Hypothalamus (tissue), 51 donors: ENCODE measurements around the gene DGKG.
A peak's percentile ranks its signal among the peaks of the same experiment; 100 is the strongest.

Experiments
- DNase-seq, 51 donors: peaks; one replicate each; lab custom pipeline; 2025; lab: John Stamatoyannopoulos, UW

The DGKG gene

DNA sequence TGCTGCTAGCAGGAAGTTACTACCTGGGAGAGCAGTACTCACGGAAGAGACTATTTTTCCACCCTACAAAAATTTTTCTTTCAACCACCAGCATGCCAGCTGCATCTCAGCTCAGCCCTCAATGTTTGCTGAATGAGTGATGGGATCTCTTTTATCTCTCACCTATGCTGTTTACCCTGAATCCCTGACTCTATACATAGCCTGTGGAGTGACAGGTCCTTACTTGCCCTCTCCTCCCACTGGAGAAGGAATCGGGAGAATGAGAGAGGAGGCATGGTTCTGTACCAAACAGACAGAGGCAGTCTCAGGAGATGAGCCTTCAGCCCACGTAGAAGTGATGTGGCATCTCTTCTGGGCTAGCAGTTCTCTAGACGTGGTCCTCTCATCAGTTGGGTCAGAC is 6.7 kb upstream of the DGKG start:
- no peak for DNase-seq

DNA sequence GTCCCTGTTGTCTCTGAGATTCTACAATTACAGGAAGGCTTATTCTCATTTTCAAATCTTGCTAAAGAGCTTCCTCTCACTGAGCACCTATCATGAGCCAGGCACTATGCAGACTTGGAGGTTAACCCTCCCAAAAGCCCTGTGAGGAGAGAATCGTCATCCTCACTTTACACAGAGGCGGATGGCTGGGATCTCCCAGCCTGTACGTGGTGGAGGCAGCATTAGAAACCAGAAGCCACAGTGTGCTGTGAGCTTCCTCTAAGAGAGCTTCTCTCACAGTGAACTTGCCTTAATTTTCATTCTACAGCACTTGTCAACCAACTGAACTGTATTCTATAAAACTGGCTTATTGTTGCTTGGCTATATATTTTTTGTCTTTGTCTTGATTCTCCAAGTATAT is 6.1 kb upstream of the DGKG start:
- DNase-seq = no peak

DNA sequence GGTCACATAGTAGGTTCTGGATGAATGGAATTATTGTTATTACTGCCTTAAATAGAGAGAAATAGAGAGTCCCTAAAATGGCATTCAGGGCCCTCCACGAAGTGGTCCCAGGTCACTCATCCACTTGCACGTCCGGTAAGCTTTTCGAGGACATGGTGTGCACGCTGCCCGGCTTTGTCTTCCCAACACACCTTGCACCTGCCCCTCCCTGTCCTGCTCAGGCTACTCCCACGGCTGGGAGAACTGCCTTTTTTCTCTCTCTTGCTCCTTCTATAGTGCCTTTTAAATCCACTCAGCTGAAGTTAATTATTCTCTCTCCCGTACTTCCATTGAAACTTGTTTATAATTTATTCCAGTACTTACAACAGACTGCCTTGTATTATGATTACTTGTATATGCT is 5.6 kb upstream of the DGKG start:
- no peak for DNase-seq

DNA sequence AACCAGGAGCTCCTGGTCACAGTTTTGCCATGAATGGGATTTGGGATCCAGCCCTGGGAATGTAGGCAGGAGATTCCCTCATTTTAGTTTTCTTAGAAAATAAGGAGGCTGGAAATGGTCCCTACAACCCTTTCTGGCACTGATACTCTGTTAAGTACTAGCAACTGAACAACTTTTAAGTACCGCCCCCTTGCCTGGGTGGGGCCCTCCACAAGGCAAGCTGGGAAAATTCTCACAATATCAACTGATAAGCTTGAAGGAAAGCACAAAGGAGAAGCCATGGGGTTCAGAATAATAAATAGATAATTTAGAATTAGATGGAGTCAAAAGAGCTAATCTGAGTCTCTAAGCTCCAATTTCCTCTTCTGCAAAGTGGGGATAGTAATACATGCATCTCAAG is 4.2 kb upstream of the DGKG start:
- no peak for DNase-seq

DNA sequence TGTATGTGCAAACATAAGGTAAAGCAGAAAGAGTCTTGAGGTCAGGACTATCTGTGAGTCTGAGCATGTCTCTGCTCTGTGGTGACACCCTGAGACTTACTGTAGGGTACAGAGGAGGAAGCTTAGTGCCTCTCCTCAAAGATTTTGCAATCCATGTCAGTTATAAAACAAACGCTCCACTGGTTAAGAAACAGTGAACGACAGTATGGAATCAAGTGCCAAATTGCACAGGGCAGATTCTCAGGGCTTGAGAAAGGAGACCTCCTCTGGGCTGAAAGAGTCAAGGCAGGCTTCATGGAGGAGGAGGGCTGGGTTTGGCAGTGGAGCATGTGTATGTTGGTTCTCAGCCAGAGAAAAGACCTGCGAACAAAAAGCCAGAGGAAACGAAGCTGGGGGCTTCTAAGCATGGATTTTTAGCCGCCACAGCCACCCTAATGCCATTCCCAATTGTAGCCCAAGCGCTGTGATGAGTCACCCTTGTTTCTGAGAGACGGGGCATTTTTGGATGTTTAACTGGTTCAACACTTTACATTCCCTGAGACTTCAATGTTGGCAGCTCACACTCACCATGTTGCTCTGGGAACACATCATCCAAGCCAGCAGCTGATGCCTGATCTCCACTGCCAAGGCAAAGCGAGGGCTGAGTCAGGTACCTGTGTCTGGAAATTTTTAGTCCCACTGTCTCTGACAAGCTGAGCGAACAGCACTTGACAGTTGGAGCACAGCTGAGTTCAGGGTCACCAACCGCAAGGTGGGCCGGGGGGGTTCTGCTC is 3.4 kb upstream of the DGKG start:
- peak in 27 of 51 donors; percentile 3 to 83 (median 34) for DNase-seq

DNA sequence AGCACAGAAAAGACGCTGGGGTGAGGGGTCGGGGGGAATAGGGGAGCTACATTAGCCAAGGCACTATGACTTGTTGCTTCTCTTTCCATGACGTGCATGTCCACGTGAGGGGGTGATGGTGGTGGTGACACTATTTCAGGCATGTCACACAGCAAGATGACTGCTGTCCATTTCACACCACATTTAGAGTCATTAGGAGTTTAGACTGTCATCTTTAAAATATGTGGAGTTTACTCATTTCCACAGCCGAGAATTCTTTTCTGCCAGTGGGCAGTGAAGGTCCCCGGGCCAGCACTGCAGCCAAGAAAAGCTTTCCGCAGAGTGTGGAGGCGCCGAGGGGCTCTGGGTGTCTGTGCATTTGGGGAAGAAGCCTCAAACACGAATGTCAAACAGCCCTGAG is 954 bp upstream of the DGKG start:
- no peak for DNase-seq

DNA sequence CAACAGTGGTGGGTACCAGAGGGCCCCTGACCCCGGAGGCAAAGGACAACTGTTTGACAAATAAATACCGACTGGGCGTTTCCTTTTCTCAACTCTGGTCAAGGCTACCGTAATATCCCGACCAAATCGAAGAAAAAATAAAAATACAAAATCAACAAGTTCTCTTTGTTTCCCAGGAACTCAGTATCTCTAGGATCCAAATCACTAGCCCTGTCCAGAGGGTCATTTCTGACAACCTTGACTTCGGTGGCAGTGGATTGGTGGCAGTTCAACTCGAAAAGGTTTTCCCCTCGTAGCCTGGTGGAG is 456 bp upstream of the DGKG start:
- no peak for DNase-seq

DNA sequence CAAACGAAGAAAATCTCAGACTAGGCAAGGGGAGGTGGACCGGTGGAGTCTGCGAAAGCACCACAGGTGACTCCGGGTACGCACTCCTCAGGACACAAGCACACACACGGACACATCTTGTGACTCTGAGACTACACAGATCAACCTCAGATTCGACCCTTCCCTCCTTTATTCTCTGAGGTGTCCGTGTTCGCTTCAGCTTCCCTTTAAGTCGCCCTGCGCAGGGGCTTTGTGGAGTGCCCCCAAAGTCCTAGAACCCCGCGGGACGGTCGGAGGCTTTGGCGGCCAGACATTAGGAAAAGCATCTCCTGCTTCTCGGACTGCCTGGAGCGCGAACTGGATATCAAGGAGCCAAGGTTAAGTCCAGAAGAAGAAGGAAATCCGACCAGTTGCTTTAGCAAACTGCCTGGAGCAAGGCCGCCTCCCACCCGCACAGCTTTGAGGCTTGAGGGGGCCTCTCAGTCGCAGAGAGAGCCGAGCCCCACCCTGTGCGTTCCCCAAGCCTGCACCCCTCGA is 730 bp downstream of the DGKG start:
- DNase-seq = peak in 9 of 51 donors; percentile 12 to 49 (median 21)

DNA sequence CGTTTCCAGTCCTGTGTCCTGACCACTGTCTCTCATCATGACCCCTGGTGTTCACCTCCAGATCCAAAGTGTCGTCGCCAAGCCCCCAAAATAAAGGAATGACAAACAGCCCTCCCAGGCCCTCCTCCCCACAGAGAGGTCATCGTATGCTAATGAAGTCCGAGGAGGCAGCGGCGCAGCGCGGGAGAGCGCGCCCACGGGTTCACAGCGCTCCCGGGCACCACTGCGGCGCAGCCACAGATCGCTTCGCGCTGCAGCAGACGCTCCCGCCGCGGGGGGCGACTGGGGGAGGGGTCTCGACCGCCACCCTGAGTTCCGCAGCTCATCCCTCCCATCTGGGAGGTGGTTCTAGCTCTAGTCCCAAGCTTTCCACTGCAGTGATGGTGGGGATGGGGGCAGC is 1.3 kb downstream of the DGKG start:
- DNase-seq = peak in 32 of 51 donors; percentile 3 to 64 (median 24)

DNA sequence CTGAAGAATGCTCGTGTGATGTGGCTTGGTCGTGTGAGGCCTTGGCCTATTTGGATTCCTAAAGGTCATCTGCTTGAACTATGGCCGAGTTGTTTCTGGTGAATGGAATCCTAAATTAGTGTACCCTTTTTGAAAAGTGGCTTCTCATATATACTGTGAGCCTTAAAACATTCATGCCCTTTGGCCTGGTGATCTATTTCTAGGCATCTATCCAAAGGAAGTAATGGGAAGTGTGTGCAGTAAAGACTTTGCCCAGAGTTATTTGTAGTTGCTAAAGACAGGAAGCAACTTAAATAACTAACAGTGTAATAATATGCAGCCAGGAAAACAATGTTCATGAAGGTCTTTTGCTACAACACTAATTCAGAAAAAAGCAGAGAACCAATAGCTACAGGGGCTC is 3.0 kb downstream of the DGKG start:
- no peak for DNase-seq

DNA sequence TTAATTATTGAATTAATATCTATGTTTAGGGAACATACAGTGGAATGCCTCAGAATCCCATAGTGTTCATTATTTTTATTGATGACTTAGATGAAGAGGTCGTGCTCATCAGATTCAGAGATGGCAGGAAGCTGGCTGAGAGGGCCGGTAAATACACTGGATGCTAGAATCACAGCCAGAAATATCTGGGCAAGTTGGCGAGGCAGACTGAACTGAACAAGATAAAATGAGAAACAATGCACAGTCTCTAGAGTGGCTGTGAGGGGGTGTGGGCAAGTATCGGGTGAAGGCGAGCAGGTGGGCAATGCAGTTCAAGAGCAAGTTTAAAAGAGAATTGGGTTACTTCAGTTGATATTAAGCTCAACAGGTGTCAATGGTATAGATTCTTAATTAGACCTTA is 5.9 kb downstream of the DGKG start:
- no peak for DNase-seq

DNA sequence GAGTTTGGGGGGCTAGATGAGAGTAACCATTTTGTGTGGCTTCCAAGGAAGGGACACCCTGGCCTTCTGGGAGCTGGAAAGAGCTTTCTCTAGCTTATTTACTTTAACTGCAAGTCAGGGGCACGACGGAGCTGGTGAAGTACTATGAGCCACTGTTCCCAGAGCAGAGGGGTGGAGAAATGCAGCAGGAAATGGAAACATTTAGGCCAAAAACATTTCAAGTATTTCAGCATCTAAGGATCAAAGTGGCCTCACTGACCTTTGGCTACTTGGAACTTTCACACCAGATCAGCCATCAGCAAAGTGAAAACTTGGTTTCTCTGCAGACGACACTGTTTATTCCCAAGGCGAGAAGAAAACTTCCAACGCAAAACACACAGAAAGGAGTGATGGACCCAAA is 7.9 kb downstream of the DGKG start:
- no peak for DNase-seq

DNA sequence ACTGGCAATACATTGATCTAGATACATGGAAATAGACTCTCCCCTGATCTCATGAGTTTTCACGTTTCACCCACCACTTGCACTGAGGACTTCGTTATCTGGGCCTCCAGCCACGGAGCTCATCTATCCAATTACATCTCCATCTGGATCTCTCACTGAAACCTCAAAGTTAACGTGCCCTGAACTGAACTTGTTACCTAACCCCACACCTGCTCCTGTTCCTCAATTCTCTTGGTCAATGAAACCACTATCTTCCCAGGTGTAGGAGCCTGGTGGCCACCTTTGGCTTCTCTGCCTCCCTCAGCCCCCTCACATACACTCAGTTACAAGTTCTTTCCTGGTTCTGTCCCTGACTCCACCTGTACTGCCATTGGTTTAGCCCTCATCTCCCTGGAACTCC is 9.7 kb downstream of the DGKG start:
- no peak for DNase-seq

DNA sequence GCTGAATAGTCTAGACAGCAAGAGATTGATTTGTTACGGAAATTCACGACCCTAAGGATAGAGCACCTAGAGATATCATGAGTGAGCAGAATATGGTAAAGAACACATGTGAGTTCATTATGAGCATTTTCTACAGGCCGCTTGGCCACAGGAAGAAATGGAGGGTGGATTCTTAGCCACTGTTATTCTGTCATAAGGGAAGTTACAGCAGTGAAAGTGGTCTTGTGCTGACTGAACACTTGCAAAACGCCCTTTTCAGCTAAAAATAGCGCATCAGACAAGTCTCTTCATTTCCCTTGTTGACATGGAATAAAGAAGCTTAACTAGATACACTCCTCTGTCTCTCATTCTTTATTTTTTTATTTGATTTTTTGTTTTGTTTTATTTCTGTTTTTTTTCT is 19.8 kb downstream of the DGKG start:
- DNase-seq = no peak

DNA sequence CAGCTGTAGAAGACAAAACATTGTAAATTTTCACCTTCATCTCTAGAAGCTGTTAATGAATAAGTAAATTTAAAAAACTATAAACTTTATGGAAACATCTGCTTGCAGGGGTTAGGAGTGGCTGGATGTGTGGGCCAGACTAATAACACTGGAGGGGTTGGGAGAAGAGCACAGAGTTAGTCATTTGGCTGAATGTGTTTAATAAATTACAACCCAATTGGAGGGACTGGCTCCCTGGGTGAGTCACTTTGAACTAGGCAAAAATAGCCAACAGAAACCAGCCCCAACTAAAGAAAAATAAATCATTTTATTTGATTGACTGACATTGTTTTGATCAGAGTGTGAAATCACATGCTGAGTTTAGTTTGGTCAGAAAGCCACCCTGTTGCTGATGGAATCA is 21.8 kb downstream of the DGKG start:
- no peak for DNase-seq

DNA sequence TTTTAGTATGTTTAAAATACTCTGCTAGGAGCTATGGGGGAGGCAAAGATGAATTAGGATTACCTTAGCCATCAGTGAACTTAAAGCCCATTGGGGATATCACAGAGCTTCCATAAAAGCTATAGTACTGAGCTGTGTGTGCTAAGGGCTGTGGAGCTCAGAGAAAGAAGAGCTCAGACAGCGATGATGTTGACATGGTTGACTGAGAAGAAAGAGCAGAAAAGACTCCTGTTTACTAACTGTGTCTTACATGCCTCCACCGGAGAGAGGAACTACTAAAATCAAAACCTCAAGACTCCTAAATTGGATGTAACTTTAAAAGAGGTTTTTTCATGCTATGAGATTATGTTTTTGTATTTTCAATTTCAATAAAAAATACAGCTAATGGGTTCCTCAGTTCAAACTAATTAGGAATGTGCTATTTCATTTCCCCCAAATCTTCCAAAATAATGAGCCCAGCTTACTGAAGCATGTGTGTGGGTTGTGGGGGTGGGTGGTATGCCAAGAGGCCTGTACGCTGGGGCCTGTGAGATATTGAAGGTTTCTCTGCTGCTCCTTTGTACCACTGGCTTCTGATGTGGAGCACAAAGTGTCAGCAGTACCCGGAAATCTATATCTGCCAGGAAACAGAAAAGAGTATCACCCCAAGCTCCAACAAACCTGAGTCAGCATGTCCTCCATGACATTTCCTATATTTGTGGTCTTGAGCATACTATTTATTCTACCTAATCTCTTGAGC is 22.7 kb downstream of the DGKG start:
- DNase-seq = no peak

DNA sequence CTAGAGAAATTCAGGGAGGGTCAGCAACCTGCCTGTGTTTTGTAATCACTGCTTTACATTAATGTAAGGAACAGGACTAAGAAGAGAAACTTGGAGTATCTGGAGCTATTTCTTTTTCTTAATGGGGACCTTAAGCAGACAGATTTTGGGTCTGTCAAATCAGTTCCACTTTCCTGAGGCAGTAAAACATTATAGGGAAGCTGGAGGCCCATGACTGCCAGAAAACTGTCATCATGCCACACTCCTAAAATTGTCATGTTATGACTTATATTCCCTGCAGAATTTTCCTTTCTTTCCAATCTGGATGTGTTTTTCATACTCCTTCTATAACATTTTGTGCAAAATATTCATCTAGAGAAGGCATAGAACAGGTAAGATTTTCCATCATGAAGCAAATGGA is 28.8 kb downstream of the DGKG start:
- DNase-seq = no peak

DNA sequence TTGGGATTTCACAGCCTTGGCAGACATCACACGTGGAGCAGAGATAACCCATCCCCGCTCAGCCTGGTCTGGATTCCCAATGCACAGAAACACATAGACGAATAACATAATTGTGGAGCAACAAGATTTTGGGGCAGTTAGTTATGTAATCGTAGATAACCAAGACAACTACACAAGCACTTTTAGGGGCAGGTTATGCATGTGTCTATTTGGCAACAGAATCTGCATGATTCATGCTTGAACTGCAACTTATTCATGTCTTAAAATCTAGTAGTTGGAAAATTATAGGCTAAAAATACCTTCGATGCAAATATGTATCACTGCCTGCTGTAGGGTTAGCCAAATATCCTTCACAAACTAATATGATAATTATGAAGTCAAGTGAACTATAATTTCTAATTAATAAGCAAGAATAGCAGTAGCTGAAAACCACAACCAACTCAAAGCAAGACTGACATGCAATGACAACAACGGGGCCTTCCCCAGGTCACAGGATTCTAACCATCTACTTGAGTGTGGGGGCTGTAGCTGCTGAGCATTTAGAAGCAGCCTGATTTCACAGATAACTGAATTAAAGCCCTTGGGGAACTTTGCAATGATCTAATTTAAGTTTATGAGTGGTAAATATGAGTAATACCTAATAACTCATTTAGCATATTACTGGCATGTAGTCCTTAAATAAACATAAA is 31.1 kb downstream of the DGKG start:
- DNase-seq = no peak

DNA sequence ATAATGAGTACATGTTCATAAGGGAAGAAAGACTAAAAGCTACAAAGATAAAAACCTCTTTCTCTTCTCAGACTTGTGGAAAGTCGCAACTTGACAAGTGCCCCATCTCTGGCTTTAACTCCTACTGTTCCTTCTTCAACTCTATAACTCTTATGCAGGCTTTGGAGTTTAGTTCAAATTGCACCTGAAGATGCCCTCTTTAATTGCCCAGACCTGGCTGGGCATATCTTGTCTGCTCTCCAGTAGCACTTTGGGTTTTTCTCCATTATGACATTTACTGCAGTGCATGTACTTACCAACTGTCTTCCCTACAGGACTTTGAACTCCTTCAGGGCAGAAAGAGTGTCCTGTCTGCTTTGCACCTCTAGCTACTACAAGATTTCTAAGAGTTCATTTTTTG is 32.4 kb downstream of the DGKG start:
- DNase-seq = no peak

DNA sequence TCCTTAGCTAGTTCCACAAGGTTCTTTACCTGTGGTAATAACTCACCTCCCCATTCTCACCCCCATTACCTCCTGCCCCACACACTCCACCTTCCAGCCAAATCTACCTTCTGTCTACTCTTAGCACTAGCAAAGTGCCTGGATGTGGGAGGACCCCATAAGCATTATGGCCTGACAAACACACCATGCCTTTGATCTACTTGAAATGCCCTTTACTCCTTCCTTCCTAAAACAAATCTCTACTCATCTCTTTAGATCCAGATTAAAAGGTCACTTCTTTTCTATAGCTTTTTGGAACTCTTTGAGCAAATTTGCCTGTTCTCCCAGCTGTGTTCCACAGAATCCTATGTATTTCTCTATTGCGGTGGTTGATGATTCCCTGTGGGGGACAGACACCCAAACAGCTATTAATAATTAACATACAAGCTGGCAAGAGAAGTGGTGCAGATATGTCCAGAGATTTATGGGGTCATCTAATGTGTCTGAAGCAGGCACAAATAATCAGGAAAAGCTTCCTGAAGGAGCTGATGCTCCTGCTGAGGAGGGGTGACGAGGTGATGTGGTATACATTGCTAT is 34.0 kb downstream of the DGKG start:
- no peak for DNase-seq

DNA sequence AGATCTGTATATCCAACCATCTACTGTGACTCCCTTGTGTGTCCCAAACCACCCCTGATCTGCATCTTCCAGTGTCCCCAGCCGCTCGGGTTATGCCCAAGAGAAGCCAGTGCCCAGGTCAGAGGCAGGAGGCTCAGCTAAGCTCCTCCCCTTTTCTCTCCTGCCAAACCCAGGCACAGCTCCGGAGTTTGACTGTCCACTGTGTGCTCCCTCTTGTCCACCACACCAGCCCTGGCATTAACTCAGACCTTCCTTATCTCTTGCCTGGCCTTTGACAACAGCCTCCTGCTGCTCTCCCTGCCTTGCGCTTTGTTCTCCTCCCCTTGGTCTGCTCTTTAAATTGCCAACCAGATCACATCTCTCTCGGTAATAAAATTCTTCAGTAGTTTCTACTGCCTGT is 39.3 kb downstream of the DGKG start:
- no peak for DNase-seq
